ENCODE measurements around the gene SH3BGRL3. TPM values are rescaled to one million over a fixed set of nuclear protein-coding genes. Genes with fewer than 3 reads are reported as not detected.

Gene SH3BGRL3
- total RNA-seq, 1 donor from 2014 or later, result 285 TPM

DNA sequence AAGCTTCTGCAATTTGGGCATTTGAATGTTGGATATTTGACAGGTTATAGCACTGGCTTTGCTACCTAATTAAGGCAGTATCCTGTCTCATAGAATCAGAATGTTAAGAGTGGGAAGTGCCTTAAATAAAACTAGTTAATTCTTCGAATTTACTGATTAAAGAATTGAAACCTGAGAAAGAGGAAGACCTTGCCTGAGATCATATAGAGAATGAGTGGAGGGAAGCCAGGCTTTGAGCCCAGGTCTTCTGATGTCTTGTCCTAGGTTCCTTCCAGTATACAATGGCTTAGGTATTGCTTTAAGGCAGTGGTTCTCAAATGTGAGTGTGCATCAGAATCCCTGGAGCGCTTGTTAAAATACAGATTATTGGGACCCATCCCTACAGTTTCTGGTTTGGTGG is 20.9 kb upstream of the SH3BGRL3 start:
- TF ChIP-seq, protein P1, sequence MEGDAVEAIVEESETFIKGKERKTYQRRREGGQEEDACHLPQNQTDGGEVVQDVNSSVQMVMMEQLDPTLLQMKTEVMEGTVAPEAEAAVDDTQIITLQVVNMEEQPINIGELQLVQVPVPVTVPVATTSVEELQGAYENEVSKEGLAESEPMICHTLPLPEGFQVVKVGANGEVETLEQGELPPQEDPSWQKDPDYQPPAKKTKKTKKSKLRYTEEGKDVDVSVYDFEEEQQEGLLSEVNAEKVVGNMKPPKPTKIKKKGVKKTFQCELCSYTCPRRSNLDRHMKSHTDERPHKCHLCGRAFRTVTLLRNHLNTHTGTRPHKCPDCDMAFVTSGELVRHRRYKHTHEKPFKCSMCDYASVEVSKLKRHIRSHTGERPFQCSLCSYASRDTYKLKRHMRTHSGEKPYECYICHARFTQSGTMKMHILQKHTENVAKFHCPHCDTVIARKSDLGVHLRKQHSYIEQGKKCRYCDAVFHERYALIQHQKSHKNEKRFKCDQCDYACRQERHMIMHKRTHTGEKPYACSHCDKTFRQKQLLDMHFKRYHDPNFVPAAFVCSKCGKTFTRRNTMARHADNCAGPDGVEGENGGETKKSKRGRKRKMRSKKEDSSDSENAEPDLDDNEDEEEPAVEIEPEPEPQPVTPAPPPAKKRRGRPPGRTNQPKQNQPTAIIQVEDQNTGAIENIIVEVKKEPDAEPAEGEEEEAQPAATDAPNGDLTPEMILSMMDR (IDR thresholded peaks at IDR 0.05), result no peak
- H3K4me1 Mint-ChIP-seq, result peaks cover 26% of the 10 kb centered on the region
- intact Hi-C loops (cut with micrococcal nuclease), result no loop called here
- H3K9me3 Mint-ChIP-seq, result no peaks in the 10 kb centered on the region
- H3K36me3 Mint-ChIP-seq (ENCODE audit: low read depth), result peaks cover 76% of the 10 kb centered on the region
- ATAC-seq (ENCODE audit: low read depth) (no peak), DNase-seq (no peak)
- H3K4me3 Mint-ChIP-seq, result no peak overlapping the region
- POLR2A ChIA-PET, result no interaction called here
- CTCF ChIA-PET, result no interaction called here
- no peak overlapping the region for H3K27ac Mint-ChIP-seq
- no peaks in the 10 kb centered on the region for H3K27me3 Mint-ChIP-seq

DNA sequence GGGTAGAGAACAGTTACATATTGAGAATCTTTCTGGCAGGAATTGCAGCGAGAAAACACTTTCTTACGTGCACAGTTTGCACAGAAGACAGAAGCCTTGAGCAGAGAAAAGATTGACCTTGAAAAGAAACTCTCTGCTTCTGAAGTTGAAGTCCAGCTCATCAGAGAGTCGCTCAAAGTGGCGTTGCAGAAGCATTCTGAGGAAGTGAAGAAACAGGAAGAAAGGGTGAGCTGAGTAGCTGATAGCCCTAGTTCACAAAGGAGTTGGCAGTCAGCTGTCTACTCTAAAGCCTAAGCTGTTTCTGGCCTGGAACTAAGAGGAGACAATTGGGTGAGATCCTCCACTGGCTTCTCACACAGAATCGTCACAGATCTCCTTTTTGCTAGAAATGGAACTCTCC is 20.3 kb upstream of the SH3BGRL3 start:
- Mint-ChIP-seq H3K4me3 (no peak overlapping the region), H3K4me1 (peaks cover 26% of the 10 kb centered on the region), H3K27ac (peak overlapping the region; percentile 65), H3K9me3 (no peaks in the 10 kb centered on the region), H3K27me3 (no peaks in the 10 kb centered on the region), H3K36me3 (ENCODE audit: low read depth) (peaks cover 79% of the 10 kb centered on the region)
- TF ChIP-seq, protein P1 (IDR thresholded peaks at IDR 0.05), result no peak
- intact Hi-C loops (cut with micrococcal nuclease), result no loop called here
- ChIA-PET CTCF (interaction anchor here (1.0 kb wide), 1 partner anchor 13 kb away, joined by 3 read pairs; no protein-coding TSS in a partner anchor), POLR2A (no interaction called here)
- DNase-seq (no peak), ATAC-seq (ENCODE audit: low read depth) (no peak)

GRCh38 chr1:26263212-26263611 is 16.7 kb upstream of the SH3BGRL3 start:
- TF ChIP-seq, protein P1 (IDR thresholded peaks at IDR 0.05), result no peak
- ATAC-seq (ENCODE audit: low read depth) (no peak), DNase-seq (no peak)
- no peak overlapping the region for H3K27ac Mint-ChIP-seq
- H3K9me3 Mint-ChIP-seq, result no peaks in the 10 kb centered on the region
- no peaks in the 10 kb centered on the region for H3K27me3 Mint-ChIP-seq
- ChIA-PET CTCF (no interaction called here), POLR2A (no interaction called here)
- peaks cover 60% of the 10 kb centered on the region for H3K36me3 Mint-ChIP-seq (ENCODE audit: low read depth)
- no peak overlapping the region for H3K4me3 Mint-ChIP-seq
- intact Hi-C loops (cut with micrococcal nuclease), result no loop called here
- peaks cover 27% of the 10 kb centered on the region for H3K4me1 Mint-ChIP-seq

DNA sequence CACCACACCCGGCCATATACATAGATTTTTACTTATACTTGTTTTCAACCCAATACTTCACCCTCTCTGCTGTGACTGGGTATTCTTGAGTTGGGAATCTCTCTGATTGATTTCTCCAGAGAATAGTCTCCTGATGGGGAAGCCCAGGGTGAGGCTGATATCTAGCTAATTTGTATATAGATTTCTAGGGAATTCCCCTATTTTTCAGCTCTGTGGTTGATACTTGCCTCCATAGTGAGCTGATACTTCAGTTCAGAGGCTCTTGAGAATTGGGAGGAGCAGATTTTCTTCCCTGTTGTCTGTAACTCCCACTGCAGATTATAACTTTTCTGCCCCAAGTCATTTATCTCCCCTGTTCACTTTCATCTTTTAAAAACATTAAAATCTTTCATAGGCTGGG is 14.5 kb upstream of the SH3BGRL3 start:
- Mint-ChIP-seq H3K27ac (no peak overlapping the region), H3K9me3 (peaks cover 7% of the 10 kb centered on the region), H3K27me3 (no peaks in the 10 kb centered on the region), H3K4me3 (peak overlapping the region; percentile 6), H3K4me1 (peaks cover 11% of the 10 kb centered on the region), H3K36me3 (ENCODE audit: low read depth) (peaks cover 60% of the 10 kb centered on the region)
- TF ChIP-seq, protein P1 (IDR thresholded peaks at IDR 0.05), result no peak
- ATAC-seq (ENCODE audit: low read depth), result peak; percentile 64
- POLR2A ChIA-PET, result interaction anchor here (1.1 kb wide), 1 partner anchor 56 kb away, joined by 4 read pairs; no protein-coding TSS in a partner anchor
- no peak for DNase-seq
- CTCF ChIA-PET, result interaction anchor here (1.0 to 2.8 kb wide), 3 partner anchors 10 to 152 kb away, joined by 3 to 11 read pairs (median 8); no protein-coding TSS in a partner anchor
- intact Hi-C loops (cut with micrococcal nuclease), result no loop called here

DNA sequence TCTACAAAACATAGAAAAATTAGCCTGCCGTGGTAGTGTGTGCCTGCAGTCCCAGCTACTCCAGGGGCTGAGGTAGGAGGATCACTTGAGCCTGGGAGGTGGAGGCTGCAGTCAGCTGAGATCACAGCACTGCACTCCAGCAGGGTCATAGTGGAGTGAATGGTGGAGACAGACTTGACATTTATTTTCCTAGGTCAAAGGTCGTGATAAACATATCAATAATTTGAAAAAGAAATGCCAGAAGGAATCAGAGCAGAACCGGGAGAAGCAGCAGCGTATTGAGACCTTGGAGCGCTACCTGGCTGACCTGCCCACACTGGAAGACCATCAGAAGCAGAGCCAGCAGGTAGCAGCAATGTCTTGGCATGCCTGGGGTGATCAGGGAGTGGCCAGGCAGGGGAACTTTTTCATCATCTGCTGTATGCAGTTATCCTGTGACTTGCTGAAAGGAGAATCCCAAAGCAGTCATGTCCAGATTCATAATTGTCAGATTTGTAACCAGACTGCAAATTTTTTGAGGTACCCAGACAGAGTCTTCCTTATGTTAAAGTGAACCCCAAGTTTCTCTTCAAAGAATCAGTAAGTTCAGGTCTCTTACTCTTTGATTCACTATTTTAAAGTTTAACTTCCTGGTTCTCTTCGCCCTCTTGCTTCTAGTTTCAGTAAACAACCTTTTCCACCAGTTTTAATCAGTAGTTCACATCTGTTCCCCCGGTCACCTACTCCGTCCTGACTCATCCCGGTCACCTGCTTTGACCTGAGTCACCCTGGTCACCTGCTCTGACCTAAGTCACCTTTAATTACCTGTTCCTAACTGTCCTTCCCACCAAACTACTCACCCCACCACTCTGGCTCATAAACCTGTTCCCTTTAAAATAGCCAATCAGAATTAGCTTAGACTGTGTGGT is 11.3 kb upstream of the SH3BGRL3 start:
- H3K27ac Mint-ChIP-seq, result no peak overlapping the region
- no peak for DNase-seq
- peaks cover 55% of the 10 kb centered on the region for H3K36me3 Mint-ChIP-seq (ENCODE audit: low read depth)
- H3K4me1 Mint-ChIP-seq, result peaks cover 11% of the 10 kb centered on the region
- intact Hi-C loops (cut with micrococcal nuclease), result no loop called here
- TF ChIP-seq, protein P1 (IDR thresholded peaks at IDR 0.05), result no peak
- ATAC-seq (ENCODE audit: low read depth), result no peak
- ChIA-PET POLR2A (no interaction called here), CTCF (interaction anchor here (0.8 to 1.6 kb wide), 2 partner anchors 7 to 54 kb away, joined by 3 to 6 read pairs; no protein-coding TSS in a partner anchor)
- no peaks in the 10 kb centered on the region for H3K27me3 Mint-ChIP-seq
- no peak overlapping the region for H3K4me3 Mint-ChIP-seq
- H3K9me3 Mint-ChIP-seq, result peaks cover 7% of the 10 kb centered on the region
